HG02571 (cell line): ENCODE measurements around the gene THPO.
"Not testable (repeated sequence)": the region's sequence is repeated elsewhere in the genome, so short reads cannot be mapped to it uniquely, and the experiment has no call there.

Experiments
- ATAC-seq: cut with Tn5 transposase; IDR thresholded peaks from one replicate; pipeline ENCODE4 v1.9.1; 2021; ENCODE audit warnings: mild to moderate bottlenecking, moderate library complexity; ENCODE audit not compliant: unreplicated experiment

Gene THPO

GRCh38 chr3:184352149-184352785 is 25.7 kb downstream of the THPO start:
- no peak for ATAC-seq

DNA sequence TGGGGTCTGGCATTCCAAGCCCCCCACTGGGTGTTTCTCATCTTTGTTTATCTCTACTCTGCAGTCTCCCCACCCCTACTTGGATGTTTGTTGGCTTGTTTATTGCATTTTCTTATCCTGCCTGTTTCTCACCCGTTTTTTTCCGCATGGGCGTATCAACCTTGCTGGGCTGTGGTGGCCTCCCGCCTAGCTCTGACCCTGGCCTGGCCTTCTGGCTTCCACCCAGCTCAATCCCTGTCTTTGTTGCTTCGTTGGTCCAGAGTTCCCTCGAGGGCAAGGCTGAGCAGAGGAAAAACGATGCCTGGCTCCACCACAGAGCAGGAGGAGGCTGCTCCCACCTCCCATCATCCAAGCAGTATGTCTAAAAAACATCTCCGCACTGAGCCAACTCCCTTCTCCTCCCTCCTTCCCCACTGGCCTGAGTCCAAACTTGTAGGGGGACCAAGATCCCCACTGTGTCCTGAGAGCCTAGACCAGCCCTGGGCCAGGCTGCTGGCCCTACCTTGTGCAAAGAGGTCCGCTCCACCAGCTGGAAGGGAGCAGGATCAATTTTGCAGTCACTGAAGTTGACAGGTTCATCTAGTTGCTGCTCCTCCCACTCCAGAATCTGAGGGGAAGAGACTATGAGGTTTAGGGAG is 26.4 kb downstream of the THPO start:
- no peak for ATAC-seq

DNA sequence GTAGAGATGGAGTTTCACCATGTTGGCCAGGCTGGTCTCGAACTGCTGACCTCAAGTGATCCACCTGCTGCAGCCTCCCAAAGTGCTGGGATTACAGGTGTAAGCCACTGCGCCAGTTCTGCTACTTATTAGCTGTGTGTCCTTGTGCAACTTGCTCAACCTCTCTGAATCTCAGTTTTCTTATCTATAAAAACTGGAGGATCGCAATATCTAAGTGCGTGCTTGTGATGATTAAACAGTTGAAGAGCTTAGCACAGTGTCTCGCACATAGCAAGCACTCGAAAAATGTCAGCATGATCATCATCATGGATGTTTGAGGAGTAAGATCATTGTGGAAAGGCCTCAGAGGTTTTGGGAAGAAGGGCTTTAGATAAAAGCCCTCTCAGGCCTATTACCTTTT is 27.4 kb downstream of the THPO start:
- no peak for ATAC-seq

DNA sequence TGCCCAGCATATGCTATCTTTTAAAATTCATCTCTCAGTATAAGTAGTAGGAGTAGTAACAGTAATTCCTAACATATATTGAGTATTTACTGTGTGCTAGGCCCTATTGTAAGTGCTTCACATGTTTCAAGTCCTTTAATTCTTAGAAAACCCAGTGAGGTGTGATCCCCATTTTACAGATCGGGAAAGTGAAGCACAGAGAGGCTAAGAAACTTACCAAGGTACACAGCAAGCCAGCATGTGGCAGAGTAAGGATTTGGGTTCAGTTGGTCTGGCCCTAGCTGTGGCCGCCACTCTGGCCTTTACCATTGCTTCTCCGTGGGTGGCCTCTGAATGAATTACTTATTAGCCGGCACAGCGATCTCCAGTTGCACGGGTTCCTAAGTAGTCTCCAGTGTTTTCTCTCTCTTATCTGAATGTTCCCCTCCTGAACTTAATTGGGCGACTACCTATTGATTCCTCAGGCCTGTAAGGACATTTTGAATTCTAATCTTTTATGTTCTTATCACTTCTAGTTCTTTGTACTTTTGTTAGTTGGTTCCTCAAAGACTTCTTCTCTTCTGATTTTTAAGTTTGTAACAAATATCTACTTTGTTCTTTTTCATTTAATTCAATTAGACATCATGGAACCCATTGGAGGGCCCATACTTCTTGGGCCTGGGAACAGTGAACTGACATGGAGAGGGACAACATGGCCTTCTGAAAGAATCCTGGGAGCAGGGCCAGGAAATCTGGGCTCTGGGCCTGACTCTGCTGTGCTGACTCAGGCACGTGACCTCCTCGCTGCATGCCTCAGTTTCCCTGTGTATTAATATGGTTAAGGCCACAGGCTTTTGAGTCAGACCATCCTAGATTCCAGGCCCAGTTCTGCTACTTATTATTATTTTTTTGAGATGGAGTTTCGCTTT is 28.2 kb downstream of the THPO start:
- ATAC-seq: no peak

- ATAC-seq: no peak
These were observed 30.0 kb downstream of the THPO start for GRCh38 chr3:184348057-184348382.

DNA sequence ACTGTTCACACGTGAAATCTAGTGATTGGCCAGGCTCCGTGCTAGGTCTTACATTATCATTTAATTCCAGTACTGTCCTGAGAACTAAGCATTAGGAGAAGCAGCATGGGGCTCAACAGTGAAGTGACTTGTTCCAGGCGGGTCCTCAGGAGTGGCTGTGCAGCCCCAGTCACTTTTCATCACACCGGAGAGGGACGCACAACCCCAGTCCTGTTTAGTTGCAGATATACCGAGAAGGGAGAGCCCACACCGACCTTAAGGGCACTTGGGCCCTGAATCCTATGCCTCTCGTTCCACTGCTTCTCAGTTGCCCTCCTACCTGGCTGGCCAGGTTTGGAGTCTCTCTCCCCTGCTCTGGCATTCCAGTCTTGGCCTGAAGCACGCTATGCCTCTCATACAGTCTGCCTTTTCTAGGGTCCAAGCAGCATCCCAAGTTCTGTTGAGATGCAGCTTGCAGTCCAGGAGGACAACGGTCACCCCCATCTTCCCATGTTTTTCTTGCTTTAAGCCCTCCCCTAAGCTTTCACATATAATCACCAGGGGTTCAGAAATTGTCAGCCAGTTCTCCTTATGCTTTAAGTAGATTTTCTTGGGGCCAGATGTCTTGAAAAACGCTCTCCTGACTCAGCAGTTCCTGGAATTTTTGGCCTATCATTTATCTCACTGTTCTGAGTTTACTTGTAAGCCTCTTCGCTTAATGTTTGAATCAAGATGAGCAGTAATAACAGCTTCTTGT is 30.5 kb downstream of the THPO start:
- no peak for ATAC-seq

GRCh38 chr3:184346480-184347190 is 31.4 kb downstream of the THPO start:
- no peak for ATAC-seq

DNA sequence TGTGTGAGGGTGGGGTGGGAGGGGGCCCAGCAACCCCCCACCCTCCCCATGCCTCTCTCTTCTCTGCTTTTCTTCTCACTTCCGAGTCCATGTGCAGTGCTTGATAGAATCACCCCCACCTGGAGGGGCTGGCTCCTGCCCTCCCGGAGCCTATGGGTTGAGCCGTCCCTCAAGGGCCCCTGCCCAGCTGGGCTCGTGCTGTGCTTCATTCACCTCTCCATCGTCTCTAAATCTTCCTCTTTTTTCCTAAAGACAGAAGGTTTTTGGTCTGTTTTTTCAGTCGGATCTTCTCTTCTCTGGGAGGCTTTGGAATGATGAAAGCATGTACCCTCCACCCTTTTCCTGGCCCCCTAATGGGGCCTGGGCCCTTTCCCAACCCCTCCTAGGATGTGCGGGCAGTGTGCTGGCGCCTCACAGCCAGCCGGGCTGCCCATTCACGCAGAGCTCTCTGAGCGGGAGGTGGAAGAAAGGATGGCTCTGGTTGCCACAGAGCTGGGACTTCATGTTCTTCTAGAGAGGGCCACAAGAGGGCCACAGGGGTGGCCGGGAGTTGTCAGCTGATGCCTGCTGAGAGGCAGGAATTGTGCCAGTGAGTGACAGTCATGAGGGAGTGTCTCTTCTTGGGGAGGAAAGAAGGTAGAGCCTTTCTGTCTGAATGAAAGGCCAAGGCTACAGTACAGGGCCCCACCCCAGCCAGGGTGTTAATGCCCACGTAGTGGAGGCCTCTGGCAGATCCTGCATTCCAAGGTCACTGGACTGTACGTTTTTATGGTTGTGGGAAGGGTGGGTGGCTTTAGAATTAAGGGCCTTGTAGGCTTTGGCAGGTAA is 32.5 kb downstream of the THPO start:
- ATAC-seq: no peak

DNA sequence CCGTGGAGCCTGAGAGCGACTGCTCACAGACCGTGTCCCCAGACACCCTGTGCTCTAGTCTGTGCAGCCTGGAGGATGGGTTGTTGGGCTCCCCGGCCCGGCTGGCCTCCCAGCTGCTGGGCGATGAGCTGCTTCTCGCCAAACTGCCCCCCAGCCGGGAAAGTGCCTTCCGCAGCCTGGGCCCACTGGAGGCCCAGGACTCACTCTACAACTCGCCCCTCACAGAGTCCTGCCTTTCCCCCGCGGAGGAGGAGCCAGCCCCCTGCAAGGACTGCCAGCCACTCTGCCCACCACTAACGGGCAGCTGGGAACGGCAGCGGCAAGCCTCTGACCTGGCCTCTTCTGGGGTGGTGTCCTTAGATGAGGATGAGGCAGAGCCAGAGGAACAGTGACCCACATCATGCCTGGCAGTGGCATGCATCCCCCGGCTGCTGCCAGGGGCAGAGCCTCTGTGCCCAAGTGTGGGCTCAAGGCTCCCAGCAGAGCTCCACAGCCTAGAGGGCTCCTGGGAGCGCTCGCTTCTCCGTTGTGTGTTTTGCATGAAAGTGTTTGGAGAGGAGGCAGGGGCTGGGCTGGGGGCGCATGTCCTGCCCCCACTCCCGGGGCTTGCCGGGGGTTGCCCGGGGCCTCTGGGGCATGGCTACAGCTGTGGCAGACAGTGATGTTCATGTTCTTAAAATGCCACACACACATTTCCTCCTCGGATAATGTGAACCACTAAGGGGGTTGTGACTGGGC is 33.3 kb downstream of the THPO start:
- ATAC-seq: no peak

DNA sequence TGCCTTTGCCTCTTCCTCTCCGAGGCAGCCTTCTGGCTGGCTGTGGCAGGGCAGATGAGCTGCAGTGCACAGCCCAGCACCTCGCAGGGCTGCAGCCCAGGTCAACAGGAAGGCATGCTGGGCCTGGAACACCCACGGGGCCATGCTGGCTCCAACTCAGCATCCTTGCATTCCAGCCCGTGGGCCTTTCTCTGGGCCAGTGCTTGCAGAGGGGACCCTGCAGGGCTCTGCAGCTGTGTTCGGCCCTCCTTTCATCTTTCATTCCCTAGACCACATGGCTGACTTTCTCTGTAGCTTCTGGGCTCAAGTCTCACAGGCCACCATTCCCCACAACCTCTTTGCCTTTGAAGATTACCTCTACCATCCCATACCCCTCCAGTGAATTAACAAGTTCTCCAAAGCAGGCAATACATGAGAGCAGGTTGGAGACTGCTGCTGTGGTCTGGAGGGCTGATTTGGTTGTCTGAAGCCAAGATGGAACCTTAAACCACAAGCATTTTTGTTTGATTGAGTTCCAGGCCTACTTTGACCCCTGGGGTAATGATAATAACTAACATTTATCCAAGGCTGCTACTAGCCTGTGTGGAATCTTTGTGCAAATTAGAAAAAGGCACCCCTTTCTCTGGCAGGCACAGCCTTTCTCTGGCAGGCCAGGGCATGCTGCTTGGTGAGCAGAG is 34.7 kb downstream of the THPO start:
- ATAC-seq: no peak

DNA sequence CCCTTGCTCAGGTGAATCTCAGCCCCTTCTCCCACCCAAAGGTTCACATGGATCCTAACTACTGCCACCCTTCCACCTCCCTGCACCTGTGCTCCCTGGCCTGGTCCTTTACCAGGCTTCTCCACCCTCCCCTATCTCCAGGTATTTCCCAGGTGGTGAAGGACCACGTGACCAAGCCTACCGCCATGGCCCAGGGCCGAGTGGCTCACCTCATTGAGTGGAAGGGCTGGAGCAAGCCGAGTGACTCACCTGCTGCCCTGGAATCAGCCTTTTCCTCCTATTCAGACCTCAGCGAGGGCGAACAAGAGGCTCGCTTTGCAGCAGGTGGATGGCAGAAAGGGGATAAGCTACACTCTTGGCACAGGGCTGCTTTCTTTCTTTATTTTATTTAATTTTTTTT is 36.1 kb downstream of the THPO start:
- no peak for ATAC-seq

DNA sequence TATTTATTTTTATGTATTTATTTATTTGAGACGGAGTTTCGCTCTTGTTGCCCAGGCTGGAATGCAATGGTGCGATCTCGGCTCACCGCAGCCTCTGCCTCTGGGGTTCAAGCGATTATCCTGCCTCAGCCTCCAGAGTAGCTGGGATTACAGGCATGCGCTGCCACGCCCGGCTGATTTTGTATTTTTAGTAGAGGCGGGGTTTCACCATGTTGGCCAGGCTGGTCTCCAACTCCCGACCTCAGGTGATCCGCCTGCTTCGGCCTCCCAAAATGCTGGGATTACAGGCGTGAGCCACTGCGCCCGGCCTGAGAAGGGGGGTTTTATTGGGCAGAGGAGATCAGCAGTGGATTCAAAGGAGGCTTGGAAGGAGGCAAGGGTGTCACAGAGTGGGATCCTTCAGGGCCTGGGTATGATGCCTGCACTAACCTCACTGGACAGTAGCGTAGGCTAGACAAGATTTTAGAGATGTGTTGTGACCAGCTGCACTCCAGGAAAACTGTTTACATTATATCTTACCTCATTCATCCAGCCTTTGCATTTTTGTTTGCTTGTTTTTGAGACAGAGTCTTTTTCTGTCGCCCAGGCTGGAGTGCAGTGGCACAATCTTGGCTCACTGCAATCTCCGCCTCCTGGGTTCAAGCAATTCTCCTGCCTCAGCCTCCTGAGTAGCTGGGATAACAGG is 38.4 kb downstream of the THPO start:
- not testable (repeated sequence) for ATAC-seq

- no peak for ATAC-seq
These were observed 39.0 kb downstream of the THPO start for GRCh38 chr3:184339001-184339400.

DNA sequence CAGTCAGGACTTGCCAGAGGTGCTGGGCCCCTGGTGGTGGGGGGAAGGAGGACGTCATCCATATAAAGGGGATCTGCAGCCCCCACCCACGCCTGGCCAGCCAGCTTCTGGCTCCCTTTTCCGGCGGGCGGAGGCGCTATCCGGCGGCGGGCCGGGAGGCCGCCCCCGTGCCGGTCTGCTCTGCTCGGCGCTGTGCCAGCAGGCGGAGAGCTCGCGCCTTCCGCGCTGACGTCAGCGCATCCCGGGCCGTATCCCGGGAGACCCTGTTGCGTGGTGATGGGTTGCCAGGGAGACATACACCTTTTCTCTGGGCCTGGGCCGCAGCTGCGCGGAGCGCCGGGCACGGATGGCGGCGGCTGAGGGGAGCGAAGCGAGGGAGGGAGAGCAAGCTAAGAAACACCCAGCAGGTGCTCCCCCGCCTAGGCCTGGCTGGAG is 39.5 kb downstream of the THPO start:
- ATAC-seq: no peak

GRCh38 chr3:184337981-184338380 is 40.0 kb downstream of the THPO start:
- no peak for ATAC-seq

DNA sequence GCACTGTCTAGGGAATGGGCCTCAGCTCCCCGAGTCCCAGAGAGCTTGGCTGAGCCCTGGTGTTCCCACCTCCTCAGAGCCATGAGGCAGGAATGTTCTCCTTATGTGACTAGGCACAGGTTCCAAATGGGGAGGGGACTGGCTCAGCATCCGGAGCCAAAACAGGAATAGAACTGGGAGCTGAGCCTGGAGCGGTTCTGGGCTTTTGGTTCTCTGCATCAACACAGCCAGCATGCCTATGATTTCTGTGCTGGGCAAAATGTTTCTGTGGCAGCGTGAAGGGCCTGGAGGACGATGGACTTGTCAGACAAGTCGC is 40.6 kb downstream of the THPO start, which contains the start of gene FAM131A:
Gene FAM131A, plus strand, starts transcription at position 202 of the 316 bp plus-strand sequence. Its CDS starts 31 bp downstream, at position 233.
- no peak for ATAC-seq

DNA sequence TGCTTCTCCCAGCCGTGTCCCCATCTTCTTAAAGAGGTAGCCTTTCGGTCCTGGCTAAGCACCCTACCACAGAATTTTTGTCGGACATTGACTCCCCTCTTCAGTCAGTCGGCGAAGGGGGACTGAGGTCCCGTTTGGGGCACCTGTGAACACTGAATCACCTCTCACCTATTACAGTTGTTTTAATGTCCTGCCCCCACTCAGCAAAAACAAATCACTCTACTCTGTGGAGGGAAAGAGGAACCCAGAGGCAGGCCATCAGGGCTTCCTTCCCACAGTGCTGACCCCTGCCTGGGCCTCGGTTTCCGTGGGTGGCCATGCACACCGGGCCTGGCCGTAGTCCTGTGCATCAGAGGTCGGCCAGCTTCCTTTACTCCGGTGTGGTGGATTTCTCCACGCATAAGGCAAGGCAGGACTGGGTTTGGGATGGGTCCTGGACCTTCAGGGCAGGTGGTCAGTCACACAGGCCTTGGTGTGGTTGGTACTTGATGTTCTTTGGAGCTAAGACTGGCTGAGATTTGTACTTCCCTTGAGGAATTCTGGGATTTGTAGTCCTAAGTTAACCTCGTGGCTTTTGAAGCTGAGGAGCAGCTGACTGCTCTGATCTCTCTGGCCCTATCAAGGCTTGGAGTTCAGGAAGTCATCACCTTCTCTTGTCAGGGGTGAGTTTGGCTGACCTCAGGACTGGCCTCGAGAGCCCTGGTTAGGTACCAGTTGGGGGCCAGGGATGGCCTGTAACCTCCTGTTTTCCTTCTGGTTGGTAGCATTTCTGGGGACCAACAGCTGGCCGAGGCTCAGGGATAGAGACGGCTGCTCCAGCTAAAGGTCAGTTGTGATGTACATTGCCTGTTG is 41.2 kb downstream of the THPO start:
- no peak for ATAC-seq
